GM13977 (cell line): ENCODE data around the gene NAXD.

ENCODE experiments used
- DNase-seq: peaks from one replicate; pipeline ENCODE4 v3.0.0; 2012; ENCODE audit warnings: low spot score
- CTCF ChIP-seq: IDR thresholded peaks from 2 replicates; pipeline ENCODE4 v1.5.1; 2012; ENCODE audit warnings: mild to moderate bottlenecking, control low read depth; ENCODE audit not compliant: insufficient read depth; ENCODE audit errors: extremely low read depth, missing control alignments
- in situ Hi-C: fragments of 300-500 bp; cut with MboI; formaldehyde crosslinking; loops from one replicate; pipeline ENCODE4 v1.12.0; 2022; ENCODE audit warnings: low sequenced_read_pairs, low pct_unique_long_range_greater_than_20kb, mixed read lengths, inconsistent platforms; ENCODE audit not compliant: unreplicated experiment

The NAXD gene

GRCh38 chr13:110662091-110662490, 46.7 kb downstream of the NAXD start:
- in situ Hi-C loops: no loop called here
- TF ChIP-seq CTCF: no peak
- no peak for DNase-seq

GRCh38 chr13:110662777-110663443, 47.6 kb downstream of the NAXD start:
- no peak for DNase-seq
- no peak for TF ChIP-seq CTCF
- in situ Hi-C loops: no loop called here

GRCh38 chr13:110663491-110663890, 48.1 kb downstream of the NAXD start:
- no peak for TF ChIP-seq CTCF
- no peak for DNase-seq
- in situ Hi-C loops: no loop called here

- no peak for TF ChIP-seq CTCF
- in situ Hi-C loops: no loop called here
- no peak for DNase-seq
Observed at GRCh38 chr13:110664041-110664440, 48.7 kb downstream of the NAXD start.

- no peak for DNase-seq
- TF ChIP-seq CTCF: no peak
- in situ Hi-C loops: no loop called here
Observed at GRCh38 chr13:110664673-110665072, 49.3 kb downstream of the NAXD start.

- no peak for TF ChIP-seq CTCF
- in situ Hi-C loops: no loop called here
- no peak for DNase-seq
Observed at GRCh38 chr13:110665491-110666254, 50.3 kb downstream of the NAXD start.

- no peak for TF ChIP-seq CTCF
- DNase-seq: no peak
- in situ Hi-C loops: no loop called here
Observed at GRCh38 chr13:110666255-110666533, 50.8 kb downstream of the NAXD start.
